Liver (tissue), 9 donors: Measurements from ENCODE around the gene ZNF565. TPM values are rescaled to one million over a fixed set of nuclear protein-coding genes. Genes with fewer than 3 reads are reported as not detected.

Experiments used
- DNase-seq: peaks from one replicate; pipeline ENCODE4 v3.0.0-alpha.2; 2017; ENCODE audit warnings: low spot score
- H3K27ac ChIP-seq, 2 donors: one replicate each; pipeline ENCODE4 v1.7.0; 2013; ENCODE audit warnings: inconsistent platforms in 2 of 2, low read length in 2 of 2, control low read depth in 1 of 2, low read depth in 1 of 2, mild to moderate bottlenecking in 1 of 2
- H3K27me3 ChIP-seq, 4 donors: one replicate each; pipeline versions ENCODE4 v1.6.1 to v1.7.0; 2013; ENCODE audit warnings: low read length in 3 of 4, inconsistent platforms in 1 of 4, mild to moderate bottlenecking in 1 of 4, moderate library complexity in 1 of 4; ENCODE audit not compliant: control insufficient read depth in 4 of 4, insufficient read depth in 4 of 4
- H3K36me3 ChIP-seq, 4 donors: one replicate each; pipeline versions ENCODE4 v1.6.1 to v1.7.0; 2013; ENCODE audit warnings: low read length in 3 of 4, mild to moderate bottlenecking in 3 of 4, low read depth in 1 of 4, moderate library complexity in 1 of 4; ENCODE audit not compliant: control insufficient read depth in 4 of 4, insufficient read depth in 3 of 4
- H3K4me1 ChIP-seq, 4 donors: one replicate each; pipeline versions ENCODE4 v1.6.1 to v1.7.0; 2013; ENCODE audit warnings: low read length in 3 of 4, mild to moderate bottlenecking in 3 of 4, moderate library complexity in 1 of 4; ENCODE audit not compliant: control insufficient read depth in 4 of 4, insufficient read depth in 4 of 4
- H3K4me3 ChIP-seq, 3 donors: one replicate each; pipeline versions ENCODE4 v1.6.1 to v1.7.0; 2013; ENCODE audit warnings: low read length in 3 of 3, control low read depth in 1 of 3, low read depth in 1 of 3, mild to moderate bottlenecking in 1 of 3
- H3K9ac ChIP-seq, 2 donors: one replicate each; pipeline ENCODE4 v1.7.0; 2013; ENCODE audit warnings: low read length in 2 of 2, mild to moderate bottlenecking in 2 of 2, moderate library complexity in 2 of 2, control low read depth in 1 of 2, low read depth in 1 of 2
- H3K9me3 ChIP-seq, 4 donors: one replicate each; pipeline versions ENCODE4 v1.6.1 to v1.7.0; 2013; ENCODE audit warnings: low read length in 3 of 4; ENCODE audit not compliant: control insufficient read depth in 4 of 4
- EGR1 ChIP-seq, 2 donors: IDR thresholded peaks; 2 replicates each; pipeline ENCODE4 v1.6.1; 2016 to 2018; ENCODE audit warnings: antibody characterized with exemption in 2 of 2, low read depth in 2 of 2
- FOXA1 ChIP-seq: IDR thresholded peaks from 2 replicates; pipeline ENCODE4 v1.6.1; 2016; ENCODE audit warnings: antibody characterized with exemption
- FOXA2 ChIP-seq: IDR thresholded peaks from 2 replicates; pipeline ENCODE4 v1.6.1; 2016; ENCODE audit warnings: antibody characterized with exemption
- GABPA ChIP-seq, 2 donors: IDR thresholded peaks in 1 of 2; conservative IDR thresholded peaks in 1 of 2; 2 replicates each; pipeline ENCODE4 v1.6.1; 2016; ENCODE audit warnings: antibody characterized with exemption in 2 of 2, mild to moderate bottlenecking in 1 of 2, moderate library complexity in 1 of 2
- HNF4A ChIP-seq, 2 donors: conservative IDR thresholded peaks; 2 replicates each; pipeline ENCODE4 v1.6.1; 2016; ENCODE audit warnings: antibody characterized with exemption in 2 of 2, mild to moderate bottlenecking in 2 of 2
- HNF4G ChIP-seq: IDR thresholded peaks from 2 replicates; pipeline ENCODE4 v1.6.1; 2016; ENCODE audit warnings: antibody characterized with exemption
- JUND ChIP-seq, 2 donors: IDR thresholded peaks; 2 replicates each; pipeline ENCODE4 v1.6.1; 2016; ENCODE audit warnings: antibody characterized with exemption in 2 of 2
- NR2F2 ChIP-seq: IDR thresholded peaks from 2 replicates; pipeline ENCODE4 v1.6.1; 2016; ENCODE audit warnings: antibody characterized with exemption
- RAD21 ChIP-seq, 2 donors: IDR thresholded peaks; 2 replicates each; pipeline ENCODE4 v1.6.1; 2016; ENCODE audit warnings: antibody characterized with exemption in 2 of 2, mild to moderate bottlenecking in 2 of 2
- RXRA ChIP-seq, 2 donors: IDR thresholded peaks; 2 replicates each; pipeline ENCODE4 v1.6.1; 2017 to 2018; ENCODE audit warnings: antibody characterized with exemption in 2 of 2, mild to moderate bottlenecking in 1 of 2
- SP1 ChIP-seq: IDR thresholded peaks from 2 replicates; pipeline ENCODE4 v1.6.1; 2018; ENCODE audit warnings: antibody characterized with exemption, mild to moderate bottlenecking
- TAF1 ChIP-seq: conservative IDR thresholded peaks from 2 replicates; pipeline ENCODE4 v1.6.1; 2016; ENCODE audit warnings: antibody characterized with exemption, mild to moderate bottlenecking
- YY1 ChIP-seq: IDR thresholded peaks from 2 replicates; pipeline ENCODE4 v1.6.1; 2016; ENCODE audit warnings: antibody characterized with exemption, mild to moderate bottlenecking
- WGBS: extraction: QIAGEN DNeasy Blood & Tissue Kit; methylation state at CpG from one replicate; pipeline ENCODE4 v1.1.7; 2013; 5-methylcytosine and 5-hydroxymethylcytosine counted together
- polyA plus RNA-seq, 2 donors: library from polyadenylated mRNA; stranded (reverse) in 1 of 2; unstranded in 1 of 2; fragments of 200-250 nt in 1 of 2; fragments of >200 nt in 1 of 2; fragmentation: Nextera tagmentation in 1 of 2; extraction: Ambion mirVana in 1 of 2; gene quantifications; one replicate each; pipeline versions ENCODE4 v1.2.1 to v1.2.3, GENCODE V29; 2013 to 2015
- total RNA-seq, 2 donors: library from RNA; depleted of rRNA; stranded (reverse); fragments of >200 nt; gene quantifications; one replicate each; pipeline ENCODE4 v1.2.3, GENCODE V29; 2014
- TF ChIP-seq, protein P1 (sequence below): IDR thresholded peaks from 2 replicates; pipeline ENCODE4 v1.6.1; 2016; ENCODE audit warnings: antibody characterized with exemption
- TF ChIP-seq, protein P2 (sequence below): IDR thresholded peaks from 2 replicates; pipeline ENCODE4 v1.6.1; 2016; ENCODE audit warnings: antibody characterized with exemption, mild to moderate bottlenecking
- TF ChIP-seq, protein P3 (sequence below): fragments of 150-350 bp; IDR thresholded peaks from 2 replicates; pipeline ENCODE4 v1.5.1; 2017; ENCODE audit warnings: improper control_type of control experiment, low read depth, low read length; ENCODE audit not compliant: missing input control
- TF ChIP-seq, protein P4 (sequence below): IDR thresholded peaks from 2 replicates; pipeline ENCODE4 v1.6.1; 2016; ENCODE audit warnings: antibody characterized with exemption
- TF ChIP-seq, protein P5 (sequence below): IDR thresholded peaks from 2 replicates; pipeline ENCODE4 v1.6.1; 2016; ENCODE audit warnings: antibody characterized with exemption
- donor health status: healthy.
- donor health status: healthy.
- donor health status: healthy.
- donor health status: healthy.
- donor health status: healthy.

The ZNF565 gene
- total and polyA plus RNA-seq, 4 donors = 0.95 to 4.9 (median 2.2) TPM

DNA sequence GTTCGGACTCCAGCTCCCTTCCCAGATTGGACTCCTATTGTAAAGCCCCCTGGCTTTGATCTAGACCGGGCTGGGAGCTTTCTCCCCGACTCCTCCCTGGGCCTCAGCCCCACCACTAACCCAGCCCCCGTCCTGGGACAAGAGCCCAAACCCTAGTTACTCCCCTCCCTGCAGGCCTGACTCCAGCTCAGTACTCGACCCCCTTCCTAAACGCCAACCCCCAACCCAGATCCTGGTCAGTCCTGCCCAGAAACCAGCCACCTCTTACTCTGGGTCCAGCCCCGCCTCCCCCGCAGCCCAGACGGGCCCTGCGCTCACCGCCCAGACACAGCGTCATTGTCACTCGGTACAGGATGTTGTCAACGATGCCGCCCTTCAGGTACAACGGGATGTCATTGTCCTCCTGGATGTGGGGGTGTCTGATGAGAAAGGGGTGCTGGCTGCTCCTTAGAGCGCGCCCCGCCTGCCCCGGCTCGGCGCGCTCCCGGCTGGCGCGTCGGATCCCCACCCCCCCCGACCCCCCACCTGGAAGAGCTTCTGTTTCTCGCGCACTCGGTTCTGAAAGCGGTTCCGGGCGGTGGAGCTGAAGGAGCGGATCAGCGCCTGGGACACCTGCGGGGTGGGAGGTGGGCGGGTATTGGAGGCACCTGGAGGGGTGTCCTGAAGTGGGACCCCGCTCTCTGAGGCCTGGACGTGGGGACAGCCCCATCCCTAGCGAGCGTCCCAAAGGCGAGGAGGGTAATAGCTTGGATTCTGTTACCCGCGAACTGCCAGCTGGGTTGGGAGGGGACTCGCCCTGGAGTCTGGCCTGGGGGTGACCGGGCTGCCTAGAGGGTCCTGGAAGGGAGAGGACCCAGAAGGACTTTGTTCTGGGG is 63.1 kb downstream of the ZNF565 start:
- peak overlapping the region; percentile 39 to 63 for H3K27ac ChIP-seq
- H3K4me3 ChIP-seq = peak overlapping the region in 1 of 3 donors; percentile 3
- H3K27me3 ChIP-seq = no peaks in the 10 kb centered on the region
- H3K9me3 ChIP-seq = no peaks in the 10 kb centered on the region
- peaks cover 20 to 41% (median 26%) of the 10 kb centered on the region in 4 donors for H3K36me3 ChIP-seq
- H3K9ac ChIP-seq = no peak overlapping the region
- no peaks in the 10 kb centered on the region for H3K4me1 ChIP-seq
- no peak for TF ChIP-seq HNF4G
- TF ChIP-seq FOXA2 = no peak
- TF ChIP-seq TAF1 = no peak
- TF ChIP-seq, protein P1, sequence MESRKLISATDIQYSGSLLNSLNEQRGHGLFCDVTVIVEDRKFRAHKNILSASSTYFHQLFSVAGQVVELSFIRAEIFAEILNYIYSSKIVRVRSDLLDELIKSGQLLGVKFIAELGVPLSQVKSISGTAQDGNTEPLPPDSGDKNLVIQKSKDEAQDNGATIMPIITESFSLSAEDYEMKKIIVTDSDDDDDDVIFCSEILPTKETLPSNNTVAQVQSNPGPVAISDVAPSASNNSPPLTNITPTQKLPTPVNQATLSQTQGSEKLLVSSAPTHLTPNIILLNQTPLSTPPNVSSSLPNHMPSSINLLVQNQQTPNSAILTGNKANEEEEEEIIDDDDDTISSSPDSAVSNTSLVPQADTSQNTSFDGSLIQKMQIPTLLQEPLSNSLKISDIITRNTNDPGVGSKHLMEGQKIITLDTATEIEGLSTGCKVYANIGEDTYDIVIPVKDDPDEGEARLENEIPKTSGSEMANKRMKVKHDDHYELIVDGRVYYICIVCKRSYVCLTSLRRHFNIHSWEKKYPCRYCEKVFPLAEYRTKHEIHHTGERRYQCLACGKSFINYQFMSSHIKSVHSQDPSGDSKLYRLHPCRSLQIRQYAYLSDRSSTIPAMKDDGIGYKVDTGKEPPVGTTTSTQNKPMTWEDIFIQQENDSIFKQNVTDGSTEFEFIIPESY = no peak
- no peak for TF ChIP-seq HNF4A (conservative IDR thresholded peaks at IDR 0.05)
- TF ChIP-seq FOXA1 = no peak
- TF ChIP-seq SP1 = no peak
- WGBS = 80% methylated on average over 47 of the region's 47 CpGs
- DNase-seq = no peak

DNA sequence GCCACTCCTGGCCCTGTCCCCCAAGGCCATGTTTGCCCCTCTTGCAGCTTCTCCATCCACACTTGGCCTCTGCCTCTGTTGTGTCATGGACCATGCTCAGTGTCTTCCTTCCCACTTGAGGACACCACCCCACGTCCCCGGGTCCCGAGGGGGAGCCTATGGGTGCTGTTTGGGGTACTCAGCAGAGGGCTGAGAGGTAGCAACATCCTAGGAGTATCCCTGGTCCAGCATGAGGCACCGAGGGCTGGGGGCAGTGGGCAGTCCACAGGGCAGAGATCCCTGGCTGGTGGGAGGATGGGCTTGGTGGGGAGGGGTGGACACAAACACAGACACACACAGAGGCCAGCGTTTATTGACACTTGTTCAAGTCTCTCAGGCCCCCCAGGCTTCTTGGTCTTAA is 63.9 kb downstream of the ZNF565 start:
- no peak overlapping the region for H3K9ac ChIP-seq

More for the DNA sequence above, 63.9 kb downstream of the ZNF565 start:
- no peak for DNase-seq
- Histone ChIP-seq H3K4me3 (no peak overlapping the region), H3K36me3 (peaks cover 27 to 49% (median 34%) of the 10 kb centered on the region in 4 donors), H3K4me1 (no peaks in the 10 kb centered on the region), H3K9me3 (no peaks in the 10 kb centered on the region), H3K27me3 (no peaks in the 10 kb centered on the region), H3K27ac (no peak overlapping the region)
- 82% methylated on average over 5 of the region's 5 CpGs for WGBS
- TF ChIP-seq, protein P2, sequence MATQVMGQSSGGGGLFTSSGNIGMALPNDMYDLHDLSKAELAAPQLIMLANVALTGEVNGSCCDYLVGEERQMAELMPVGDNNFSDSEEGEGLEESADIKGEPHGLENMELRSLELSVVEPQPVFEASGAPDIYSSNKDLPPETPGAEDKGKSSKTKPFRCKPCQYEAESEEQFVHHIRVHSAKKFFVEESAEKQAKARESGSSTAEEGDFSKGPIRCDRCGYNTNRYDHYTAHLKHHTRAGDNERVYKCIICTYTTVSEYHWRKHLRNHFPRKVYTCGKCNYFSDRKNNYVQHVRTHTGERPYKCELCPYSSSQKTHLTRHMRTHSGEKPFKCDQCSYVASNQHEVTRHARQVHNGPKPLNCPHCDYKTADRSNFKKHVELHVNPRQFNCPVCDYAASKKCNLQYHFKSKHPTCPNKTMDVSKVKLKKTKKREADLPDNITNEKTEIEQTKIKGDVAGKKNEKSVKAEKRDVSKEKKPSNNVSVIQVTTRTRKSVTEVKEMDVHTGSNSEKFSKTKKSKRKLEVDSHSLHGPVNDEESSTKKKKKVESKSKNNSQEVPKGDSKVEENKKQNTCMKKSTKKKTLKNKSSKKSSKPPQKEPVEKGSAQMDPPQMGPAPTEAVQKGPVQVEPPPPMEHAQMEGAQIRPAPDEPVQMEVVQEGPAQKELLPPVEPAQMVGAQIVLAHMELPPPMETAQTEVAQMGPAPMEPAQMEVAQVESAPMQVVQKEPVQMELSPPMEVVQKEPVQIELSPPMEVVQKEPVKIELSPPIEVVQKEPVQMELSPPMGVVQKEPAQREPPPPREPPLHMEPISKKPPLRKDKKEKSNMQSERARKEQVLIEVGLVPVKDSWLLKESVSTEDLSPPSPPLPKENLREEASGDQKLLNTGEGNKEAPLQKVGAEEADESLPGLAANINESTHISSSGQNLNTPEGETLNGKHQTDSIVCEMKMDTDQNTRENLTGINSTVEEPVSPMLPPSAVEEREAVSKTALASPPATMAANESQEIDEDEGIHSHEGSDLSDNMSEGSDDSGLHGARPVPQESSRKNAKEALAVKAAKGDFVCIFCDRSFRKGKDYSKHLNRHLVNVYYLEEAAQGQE = no peak
- no peak for TF ChIP-seq TAF1
- no peak for TF ChIP-seq FOXA2
- no peak for TF ChIP-seq NR2F2
- no peak for TF ChIP-seq RXRA (IDR thresholded peaks at IDR 0.05)
- no peak for TF ChIP-seq YY1
- no peak for TF ChIP-seq FOXA1
- TF ChIP-seq, protein P1 = no peak
- TF ChIP-seq, protein P3, sequence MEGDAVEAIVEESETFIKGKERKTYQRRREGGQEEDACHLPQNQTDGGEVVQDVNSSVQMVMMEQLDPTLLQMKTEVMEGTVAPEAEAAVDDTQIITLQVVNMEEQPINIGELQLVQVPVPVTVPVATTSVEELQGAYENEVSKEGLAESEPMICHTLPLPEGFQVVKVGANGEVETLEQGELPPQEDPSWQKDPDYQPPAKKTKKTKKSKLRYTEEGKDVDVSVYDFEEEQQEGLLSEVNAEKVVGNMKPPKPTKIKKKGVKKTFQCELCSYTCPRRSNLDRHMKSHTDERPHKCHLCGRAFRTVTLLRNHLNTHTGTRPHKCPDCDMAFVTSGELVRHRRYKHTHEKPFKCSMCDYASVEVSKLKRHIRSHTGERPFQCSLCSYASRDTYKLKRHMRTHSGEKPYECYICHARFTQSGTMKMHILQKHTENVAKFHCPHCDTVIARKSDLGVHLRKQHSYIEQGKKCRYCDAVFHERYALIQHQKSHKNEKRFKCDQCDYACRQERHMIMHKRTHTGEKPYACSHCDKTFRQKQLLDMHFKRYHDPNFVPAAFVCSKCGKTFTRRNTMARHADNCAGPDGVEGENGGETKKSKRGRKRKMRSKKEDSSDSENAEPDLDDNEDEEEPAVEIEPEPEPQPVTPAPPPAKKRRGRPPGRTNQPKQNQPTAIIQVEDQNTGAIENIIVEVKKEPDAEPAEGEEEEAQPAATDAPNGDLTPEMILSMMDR = no peak
- TF ChIP-seq RAD21 (IDR thresholded peaks at IDR 0.05) = no peak
- TF ChIP-seq GABPA (IDR thresholded peaks at IDR 0.05 in 1 of 2, conservative IDR thresholded peaks at IDR 0.05 in 1 of 2) = no peak
- TF ChIP-seq JUND (IDR thresholded peaks at IDR 0.05) = no peak
- TF ChIP-seq, protein P4, sequence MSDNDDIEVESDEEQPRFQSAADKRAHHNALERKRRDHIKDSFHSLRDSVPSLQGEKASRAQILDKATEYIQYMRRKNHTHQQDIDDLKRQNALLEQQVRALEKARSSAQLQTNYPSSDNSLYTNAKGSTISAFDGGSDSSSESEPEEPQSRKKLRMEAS = no peak
- TF ChIP-seq, protein P5, sequence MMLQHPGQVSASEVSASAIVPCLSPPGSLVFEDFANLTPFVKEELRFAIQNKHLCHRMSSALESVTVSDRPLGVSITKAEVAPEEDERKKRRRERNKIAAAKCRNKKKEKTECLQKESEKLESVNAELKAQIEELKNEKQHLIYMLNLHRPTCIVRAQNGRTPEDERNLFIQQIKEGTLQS = no peak
- TF ChIP-seq SP1 = no peak
- no peak for TF ChIP-seq HNF4G
- TF ChIP-seq EGR1 (IDR thresholded peaks at IDR 0.05; ENCODE audit: low read depth in 2 of 2) = no peak
